Endodermal cell (in vitro differentiated cells): ENCODE data around the gene CFI. TPM values are rescaled to one million over a fixed set of nuclear protein-coding genes. Genes with fewer than 3 reads are reported as not detected.

Experiments used
- DNase-seq: peaks from one replicate; pipeline ENCODE4 v3.0.0-alpha.2; 2017
- H3K27ac ChIP-seq: 2 replicates; pipeline ENCODE4 v1.5.1; 2013; ENCODE audit warnings: mild to moderate bottlenecking, low read depth, low read length, moderate library complexity
- H3K27me3 ChIP-seq: 2 replicates; pipeline ENCODE4 v1.6.1; 2013; ENCODE audit warnings: mild to moderate bottlenecking, low read length, moderate library complexity; ENCODE audit not compliant: insufficient read depth, control insufficient read depth, poor library complexity, severe bottlenecking
- H3K36me3 ChIP-seq: 2 replicates; pipeline ENCODE4 v1.7.0; 2013; ENCODE audit warnings: mild to moderate bottlenecking, low read length, moderate library complexity; ENCODE audit not compliant: control insufficient read depth, insufficient read depth
- H3K4me1 ChIP-seq: one replicate; pipeline ENCODE4 v1.7.0; 2013; ENCODE audit warnings: low read length; ENCODE audit not compliant: control insufficient read depth, insufficient read depth
- H3K4me3 ChIP-seq: 2 replicates; pipeline ENCODE4 v1.5.1; 2013; ENCODE audit warnings: mild to moderate bottlenecking, low read length, moderate library complexity
- H3K9ac ChIP-seq: 2 replicates; pipeline ENCODE4 v1.6.1; 2013; ENCODE audit warnings: mild to moderate bottlenecking, low read length, moderate library complexity; ENCODE audit not compliant: poor library complexity, severe bottlenecking; ENCODE audit errors: extremely low read depth
- H3K9me3 ChIP-seq: 2 replicates; pipeline ENCODE4 v1.6.1; 2013; ENCODE audit warnings: mild to moderate bottlenecking, low read length, moderate library complexity; ENCODE audit not compliant: control insufficient read depth
- H3K27ac Mint-ChIP-seq: 2 replicates; pipeline ENCODE4 v1.8.0; 2020; ENCODE audit warnings: mixed read lengths
- H3K27me3 Mint-ChIP-seq: 2 replicates; pipeline ENCODE4 v1.8.0; 2021; ENCODE audit warnings: mild to moderate bottlenecking, mixed read lengths; ENCODE audit not compliant: insufficient read depth
- H3K36me3 Mint-ChIP-seq: 2 replicates; pipeline ENCODE4 v1.8.0; 2020; ENCODE audit warnings: low read depth, mixed read lengths
- H3K4me1 Mint-ChIP-seq: 2 replicates; pipeline ENCODE4 v1.8.0; 2020; ENCODE audit warnings: mixed read lengths
- H3K4me3 Mint-ChIP-seq: 2 replicates; pipeline ENCODE4 v1.8.0; 2020; ENCODE audit warnings: mild to moderate bottlenecking, moderate library complexity, mixed read lengths
- H3K9me3 Mint-ChIP-seq: 2 replicates; pipeline ENCODE4 v1.8.0; 2020; ENCODE audit warnings: mild to moderate bottlenecking, mixed read lengths
- CTCF ChIP-seq: fragments of 200-600 bp; sonication (generic); conservative IDR thresholded peaks from 2 replicates; pipeline ENCODE4 v1.5.0; 2021; ENCODE audit warnings: antibody characterized with exemption, mild to moderate bottlenecking
- WGBS, 2 experiments: methylation state at CpG; one replicate each; pipeline versions ENCODE4 v1.1.5 to v1.1.7; 2013; ENCODE audit warnings: missing lambda C conversion rate in 2 of 2, mixed read lengths in 1 of 2; ENCODE audit not compliant: insufficient coverage in 1 of 2, insufficient read length in 1 of 2; 5-methylcytosine and 5-hydroxymethylcytosine counted together
- total RNA-seq, 2 donors: library from RNA; stranded (reverse); fragmentation: NEBNext Ultra II Directional in 1 of 2; extraction: Animal tissue kit (Norgen Biotek cat#: 25700) in 1 of 2; gene quantifications; 2 replicates in 1 of 2; 3 replicates in 1 of 2; pipeline ENCODE4 v1.2.1, GENCODE V29; 2021

The CFI gene
- total RNA-seq, 2 donors from 2014 or later: not detected

DNA sequence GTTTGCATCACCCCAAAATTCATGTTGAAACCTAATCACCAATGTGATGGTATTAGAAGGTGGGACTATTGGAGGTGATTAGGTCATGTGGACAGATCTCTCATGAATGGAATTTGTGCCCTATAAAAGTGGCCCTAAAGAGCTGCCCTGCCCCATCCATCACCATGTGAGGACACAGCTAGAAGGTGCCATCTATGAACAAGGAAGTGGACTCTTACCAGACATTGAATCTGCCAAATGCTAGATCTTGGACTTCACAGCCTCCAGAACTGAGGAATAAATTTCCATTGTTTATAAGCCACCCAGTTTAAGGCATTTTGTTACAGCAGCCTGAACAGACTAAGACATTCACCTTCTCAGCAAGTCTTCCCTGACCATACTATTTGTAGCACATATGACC, 79.4 kb downstream of the CFI start:
- no peak for TF ChIP-seq CTCF
- no peaks in the 10 kb centered on the region for H3K27me3 Mint-ChIP-seq
- H3K27ac Mint-ChIP-seq: no peak overlapping the region
- H3K36me3 Mint-ChIP-seq: peaks cover 30% of the 10 kb centered on the region
- H3K4me3 ChIP-seq: no peak overlapping the region
- no peak overlapping the region for H3K9ac ChIP-seq
- H3K4me1 Mint-ChIP-seq: peaks cover 3% of the 10 kb centered on the region
- no peak overlapping the region for H3K4me3 Mint-ChIP-seq
- peaks cover 14% of the 10 kb centered on the region for H3K9me3 ChIP-seq
- H3K27ac ChIP-seq: no peak overlapping the region
- H3K9me3 Mint-ChIP-seq: peaks cover 2% of the 10 kb centered on the region
- no peaks in the 10 kb centered on the region for H3K4me1 ChIP-seq
- DNase-seq: no peak
- H3K27me3 ChIP-seq: no peaks in the 10 kb centered on the region
- peaks cover 10% of the 10 kb centered on the region for H3K36me3 ChIP-seq

GRCh38 chr4:109721033-109721432, 80.8 kb downstream of the CFI start:
- Histone ChIP-seq H3K27me3 (no peaks in the 10 kb centered on the region), H3K4me3 (no peak overlapping the region), H3K36me3 (peaks cover 23% of the 10 kb centered on the region), H3K9me3 (peaks cover 24% of the 10 kb centered on the region), H3K4me1 (no peaks in the 10 kb centered on the region), H3K9ac (no peak overlapping the region), H3K27ac (no peak overlapping the region)
- WGBS, 2 experiments: 96 to 98% methylated on average over 5 to 6 of the region's 7 CpGs
- TF ChIP-seq CTCF: no peak
- peaks cover 39% of the 10 kb centered on the region for H3K36me3 Mint-ChIP-seq
- no peak for DNase-seq
- no peak overlapping the region for H3K4me3 Mint-ChIP-seq
- H3K27me3 Mint-ChIP-seq: no peaks in the 10 kb centered on the region
- no peak overlapping the region for H3K27ac Mint-ChIP-seq
- peaks cover 3% of the 10 kb centered on the region for H3K4me1 Mint-ChIP-seq
- H3K9me3 Mint-ChIP-seq: peaks cover 2% of the 10 kb centered on the region

DNA sequence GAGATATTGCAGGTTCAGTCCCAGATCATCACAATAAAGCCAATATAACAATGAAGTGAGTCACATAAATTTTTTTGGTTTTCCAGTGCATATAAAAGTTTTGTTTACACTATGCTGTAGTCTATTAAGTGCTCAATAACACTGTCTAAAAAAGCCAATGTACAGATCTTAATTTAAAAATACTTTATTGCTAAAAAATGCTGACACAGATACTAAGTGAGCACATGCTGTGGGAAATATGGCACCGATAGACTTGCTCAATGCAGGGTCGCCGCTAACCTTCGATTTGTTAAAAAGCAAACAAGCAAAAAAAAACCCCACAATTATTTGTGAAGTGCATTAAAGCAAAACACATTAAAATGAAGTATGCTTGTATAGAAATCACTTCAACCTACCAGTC, 82.2 kb downstream of the CFI start:
- no peak for TF ChIP-seq CTCF
- Histone ChIP-seq H3K9me3 (peaks cover 24% of the 10 kb centered on the region), H3K36me3 (peaks cover 30% of the 10 kb centered on the region), H3K9ac (no peak overlapping the region), H3K27ac (no peak overlapping the region), H3K4me3 (no peak overlapping the region), H3K4me1 (no peaks in the 10 kb centered on the region), H3K27me3 (no peaks in the 10 kb centered on the region)
- no peaks in the 10 kb centered on the region for H3K27me3 Mint-ChIP-seq
- H3K27ac Mint-ChIP-seq: no peak overlapping the region
- no peak for DNase-seq
- 92% methylated on average over 4 of the region's 4 CpGs; no CpG with 5 or more reads in 1 of the 2 experiments for WGBS, 2 experiments
- H3K36me3 Mint-ChIP-seq: peaks cover 40% of the 10 kb centered on the region
- no peaks in the 10 kb centered on the region for H3K4me1 Mint-ChIP-seq
- H3K4me3 Mint-ChIP-seq: no peak overlapping the region
- H3K9me3 Mint-ChIP-seq: peaks cover 2% of the 10 kb centered on the region
